Neural crest cell (in vitro differentiated cells): ENCODE results near the gene FOXP1. TPM values are rescaled to one million over a fixed set of nuclear protein-coding genes. Genes with fewer than 3 reads are reported as not detected.

Experiments
- DNase-seq: peaks from one replicate; pipeline ENCODE4 v3.0.0; 2021; ENCODE audit warnings: low read depth, mixed read lengths, low spot score
- H3K27ac Mint-ChIP-seq: one replicate; pipeline ENCODE4 v1.8.0; 2021; ENCODE audit warnings: mild to moderate bottlenecking, mixed read lengths; ENCODE audit not compliant: unreplicated experiment
- H3K27me3 Mint-ChIP-seq: 2 replicates; pipeline ENCODE4 v1.8.0; 2021; ENCODE audit warnings: low read depth, mild to moderate bottlenecking, mixed read lengths
- H3K36me3 Mint-ChIP-seq: 2 replicates; pipeline ENCODE4 v1.8.0; 2021; ENCODE audit warnings: low read depth, mild to moderate bottlenecking, mixed read lengths
- H3K4me1 Mint-ChIP-seq: 2 replicates; pipeline ENCODE4 v1.8.0; 2021; ENCODE audit warnings: mixed read lengths
- H3K4me3 Mint-ChIP-seq: one replicate; pipeline ENCODE4 v1.8.0; 2021; ENCODE audit warnings: mild to moderate bottlenecking, mixed read lengths
- H3K9me3 Mint-ChIP-seq: 2 replicates; pipeline ENCODE4 v1.8.0; 2021; ENCODE audit warnings: mixed read lengths
- CTCF ChIP-seq: fragments of 200-600 bp; sonication (generic); conservative IDR thresholded peaks from 2 replicates; pipeline ENCODE4 v1.5.0; 2021; ENCODE audit warnings: antibody characterized with exemption, mild to moderate bottlenecking
- total RNA-seq: library from RNA; stranded (reverse); gene quantifications from 2 replicates; pipeline ENCODE4 v1.2.1, GENCODE V29; 2021

Gene FOXP1
- total RNA-seq, 1 donor from 2014 or later: 22.8 TPM

- DNase-seq: no peak
- Mint-ChIP-seq H3K27ac (no peak overlapping the region), H3K4me1 (peaks cover 12% of the 10 kb centered on the region), H3K27me3 (no peaks in the 10 kb centered on the region), H3K4me3 (no peak overlapping the region), H3K9me3 (no peaks in the 10 kb centered on the region), H3K36me3 (no peaks in the 10 kb centered on the region)
- no peak for TF ChIP-seq CTCF
These were observed 504.6 kb downstream of the FOXP1 start for GRCh38 chr3:71078723-71079525.

GRCh38 chr3:71078199-71078598, 505.3 kb downstream of the FOXP1 start:
- Mint-ChIP-seq H3K27ac (no peak overlapping the region), H3K4me3 (no peak overlapping the region), H3K36me3 (no peaks in the 10 kb centered on the region), H3K4me1 (peaks cover 11% of the 10 kb centered on the region), H3K9me3 (no peaks in the 10 kb centered on the region), H3K27me3 (no peaks in the 10 kb centered on the region)
- no peak for DNase-seq
- TF ChIP-seq CTCF: no peak

GRCh38 chr3:71077070-71077469, 506.5 kb downstream of the FOXP1 start:
- Mint-ChIP-seq H3K4me1 (peaks cover 18% of the 10 kb centered on the region), H3K9me3 (no peaks in the 10 kb centered on the region)

GRCh38 chr3:71076361-71077002, 507.0 kb downstream of the FOXP1 start:
- Mint-ChIP-seq H3K36me3 (no peaks in the 10 kb centered on the region), H3K27me3 (no peaks in the 10 kb centered on the region), H3K4me3 (no peak overlapping the region), H3K27ac (no peak overlapping the region), H3K9me3 (no peaks in the 10 kb centered on the region), H3K4me1 (peaks cover 18% of the 10 kb centered on the region)
- TF ChIP-seq CTCF: no peak
- DNase-seq: no peak

More at GRCh38 chr3:71077070-71077469, 506.5 kb downstream of the FOXP1 start:
- H3K27ac Mint-ChIP-seq: no peak overlapping the region
- H3K36me3 Mint-ChIP-seq: no peaks in the 10 kb centered on the region
- TF ChIP-seq CTCF: no peak
- H3K4me3 Mint-ChIP-seq: no peak overlapping the region
- H3K27me3 Mint-ChIP-seq: no peaks in the 10 kb centered on the region
- DNase-seq: no peak

GRCh38 chr3:71075494-71075893, 508.0 kb downstream of the FOXP1 start:
- no peaks in the 10 kb centered on the region for H3K9me3 Mint-ChIP-seq
- no peaks in the 10 kb centered on the region for H3K27me3 Mint-ChIP-seq
- TF ChIP-seq CTCF: no peak
- H3K36me3 Mint-ChIP-seq: no peaks in the 10 kb centered on the region
- no peak for DNase-seq
- no peak overlapping the region for H3K4me3 Mint-ChIP-seq
- H3K4me1 Mint-ChIP-seq: peaks cover 25% of the 10 kb centered on the region
- H3K27ac Mint-ChIP-seq: no peak overlapping the region
